GM21360 (cell line): ENCODE data around the gene RNF224.

Experiments used
- ATAC-seq: cut with Tn5 transposase; IDR thresholded peaks from one replicate; pipeline ENCODE4 v1.9.1; 2021; ENCODE audit warnings: mild to moderate bottlenecking, moderate library complexity; ENCODE audit not compliant: unreplicated experiment

The RNF224 gene

GRCh38 chr9:137269231-137269772 is 42.0 kb downstream of the RNF224 start:
- ATAC-seq = no peak

GRCh38 chr9:137270929-137271695 is 43.8 kb downstream of the RNF224 start:
- ATAC-seq = no peak

GRCh38 chr9:137271696-137272076 is 44.4 kb downstream of the RNF224 start:
- no peak for ATAC-seq

- ATAC-seq = no peak
Measured at GRCh38 chr9:137272241-137273094, 45.2 kb downstream of the RNF224 start.

- no peak for ATAC-seq
Measured at GRCh38 chr9:137273095-137273490, 45.8 kb downstream of the RNF224 start.

- no peak for ATAC-seq
Measured at GRCh38 chr9:137273611-137274320, 46.5 kb downstream of the RNF224 start.

- no peak for ATAC-seq
Measured at GRCh38 chr9:137275203-137275587, 47.9 kb downstream of the RNF224 start.

- ATAC-seq = no peak
Measured at GRCh38 chr9:137275588-137276472, 48.5 kb downstream of the RNF224 start.

GRCh38 chr9:137276473-137277328 is 49.4 kb downstream of the RNF224 start:
- no peak for ATAC-seq

- peak; percentile 47 for ATAC-seq
Measured at GRCh38 chr9:137277329-137278041, 50.2 kb downstream of the RNF224 start, which contains the start of gene TOR4A. Gene TOR4A, plus strand, starts transcription at chr9:137277726. Its CDS starts 964 bp downstream, at chr9:137278690.

- no peak for ATAC-seq
Measured at GRCh38 chr9:137278061-137278701, 50.9 kb downstream of the RNF224 start.
